WERI-Rb-1 (cell line): ENCODE results near the gene TBCB.
"Not testable (repeated sequence)": the region's sequence is repeated elsewhere in the genome, so short reads cannot be mapped to it uniquely, and the experiment has no call there.

Source experiments
- DNase-seq: peaks from one replicate; pipeline ENCODE4 v3.0.0-alpha.2; 2020
- H3K27ac ChIP-seq: fragments of 250-450 bp; sonication (Bioruptor Pico); 2 replicates; pipeline ENCODE4 v1.5.1; 2020; ENCODE audit warnings: mild to moderate bottlenecking, moderate library complexity
- H3K27me3 ChIP-seq: fragments of 250-450 bp; sonication (Bioruptor Pico); 2 replicates; pipeline ENCODE4 v1.5.1; 2021; ENCODE audit warnings: mild to moderate bottlenecking, low read depth, moderate library complexity; ENCODE audit not compliant: insufficient read depth, severe bottlenecking
- H3K36me3 ChIP-seq: fragments of 250-450 bp; sonication (Bioruptor Pico); 2 replicates; pipeline ENCODE4 v1.5.1; 2020; ENCODE audit warnings: mild to moderate bottlenecking, moderate library complexity
- H3K4me3 ChIP-seq: 2 replicates; pipeline ENCODE4 v1.5.1; 2011; ENCODE audit warnings: low read depth, mild to moderate bottlenecking, control low read depth, low read length
- H3K9me3 ChIP-seq: fragments of 250-450 bp; sonication (Bioruptor Pico); 2 replicates; pipeline ENCODE4 v1.5.1; 2021; ENCODE audit warnings: mild to moderate bottlenecking, moderate library complexity; ENCODE audit not compliant: severe bottlenecking
- CTCF ChIP-seq: IDR thresholded peaks from 2 replicates; pipeline ENCODE4 v1.5.1; 2011; ENCODE audit warnings: low read depth, mild to moderate bottlenecking, control low read depth, inconsistent platforms, low read length

Gene TBCB

GRCh38 chr19:36125557-36125956, 10.3 kb downstream of the TBCB start:
- Histone ChIP-seq H3K27me3 (no peaks in the 10 kb centered on the region), H3K4me3 (no peak overlapping the region), H3K36me3 (peaks cover 20% of the 10 kb centered on the region), H3K9me3 (no peaks in the 10 kb centered on the region), H3K27ac (no peak overlapping the region)
- TF ChIP-seq CTCF = no peak
- DNase-seq = no peak

- Histone ChIP-seq H3K4me3 (peak overlapping the region; percentile 67), H3K9me3 (no peaks in the 10 kb centered on the region), H3K27ac (peak overlapping the region; percentile 92), H3K27me3 (no peaks in the 10 kb centered on the region), H3K36me3 (peaks cover 18% of the 10 kb centered on the region)
- DNase-seq = peak; percentile 50
- TF ChIP-seq CTCF = no peak
These were observed 13.1 kb downstream of the TBCB start for GRCh38 chr19:36128392-36128736.

GRCh38 chr19:36131221-36131620, 16.0 kb downstream of the TBCB start:
- H3K9me3 ChIP-seq, H3K4me3 ChIP-seq, H3K27ac ChIP-seq, H3K27me3 ChIP-seq, H3K36me3 ChIP-seq, DNase-seq: not testable (repeated sequence)

- H3K27me3 ChIP-seq, DNase-seq, H3K4me3 ChIP-seq, H3K9me3 ChIP-seq, H3K36me3 ChIP-seq, H3K27ac ChIP-seq: not testable (repeated sequence)
These were observed 19.6 kb downstream of the TBCB start for GRCh38 chr19:36134867-36135266.

- no peak overlapping the region for H3K27ac ChIP-seq
- no peaks in the 10 kb centered on the region for H3K9me3 ChIP-seq
- no peak overlapping the region for H3K4me3 ChIP-seq
- no peak for DNase-seq
- TF ChIP-seq CTCF = no peak
- no peaks in the 10 kb centered on the region for H3K27me3 ChIP-seq
- peaks cover 2% of the 10 kb centered on the region; the same call in 1 of the 2 replicates for H3K36me3 ChIP-seq
These were observed 21.9 kb downstream of the TBCB start for GRCh38 chr19:36136964-36137686.

- no peak for DNase-seq
- H3K36me3 ChIP-seq = peaks cover 12% of the 10 kb centered on the region
- H3K27me3 ChIP-seq = no peaks in the 10 kb centered on the region
- peak overlapping the region; percentile 90 for H3K27ac ChIP-seq
- TF ChIP-seq CTCF = no peak
- no peaks in the 10 kb centered on the region for H3K9me3 ChIP-seq
- peak overlapping the region; percentile 74 for H3K4me3 ChIP-seq
These were observed 23.8 kb downstream of the TBCB start for GRCh38 chr19:36139120-36139472.
